GM18517 (cell line): ENCODE data around the gene TRIM52.
A peak's percentile ranks its signal among the peaks of the same experiment; 100 is the strongest.

ENCODE experiments used
- ATAC-seq: cut with Tn5 transposase; IDR thresholded peaks from one replicate; pipeline ENCODE4 v1.9.1; 2021; ENCODE audit warnings: mild to moderate bottlenecking, moderate library complexity; ENCODE audit not compliant: unreplicated experiment

Gene TRIM52

GRCh38 chr5:181234455-181235306 is 26.3 kb downstream of the TRIM52 start:
- no peak for ATAC-seq

GRCh38 chr5:181233801-181234454 is 27.0 kb downstream of the TRIM52 start:
- no peak for ATAC-seq

GRCh38 chr5:181233088-181233800 is 27.7 kb downstream of the TRIM52 start:
- no peak for ATAC-seq

- ATAC-seq, result no peak
These were observed 28.4 kb downstream of the TRIM52 start for GRCh38 chr5:181232593-181232992.

GRCh38 chr5:181231432-181231831 is 29.5 kb downstream of the TRIM52 start:
- ATAC-seq, result no peak

GRCh38 chr5:181230551-181230950 is 30.4 kb downstream of the TRIM52 start:
- no peak for ATAC-seq

- ATAC-seq, result no peak
These were observed 30.9 kb downstream of the TRIM52 start for GRCh38 chr5:181229996-181230395.

- no peak for ATAC-seq
These were observed 36.3 kb downstream of the TRIM52 start for GRCh38 chr5:181224390-181225229.

GRCh38 chr5:181223729-181224389 is 37.1 kb downstream of the TRIM52 start:
- no peak for ATAC-seq

GRCh38 chr5:181223058-181223728 is 37.8 kb downstream of the TRIM52 start, which contains the start of gene TRIM41:
Gene TRIM41, plus strand, starts transcription at chr5:181223281. Its CDS starts 719 bp downstream, at chr5:181224000.
- peak; percentile 54 for ATAC-seq

GRCh38 chr5:181222630-181223057 is 38.3 kb downstream of the TRIM52 start:
- ATAC-seq, result peak; percentile 2

GRCh38 chr5:181221792-181222629 is 38.9 kb downstream of the TRIM52 start:
- peak; percentile 32 for ATAC-seq

GRCh38 chr5:181221105-181221791 is 39.7 kb downstream of the TRIM52 start:
- no peak for ATAC-seq

GRCh38 chr5:181220178-181220515 is 40.8 kb downstream of the TRIM52 start:
- ATAC-seq, result no peak

- no peak for ATAC-seq
These were observed 41.4 kb downstream of the TRIM52 start for GRCh38 chr5:181219262-181220177.

- ATAC-seq, result no peak
These were observed 42.2 kb downstream of the TRIM52 start for GRCh38 chr5:181218795-181219124.

GRCh38 chr5:181217803-181218062 is 43.2 kb downstream of the TRIM52 start:
- peak; percentile 7 for ATAC-seq
